T-helper 9 cell (primary cell): ENCODE data around the gene NCCRP1.

Source experiments
- DNase-seq: peaks from one replicate; pipeline ENCODE4 v3.0.0-alpha.2; 2020
- total RNA-seq, 2 donors: gene quantifications; one replicate each; lab custom pipeline; 2026; lab: John Stamatoyannopoulos, UW

Gene NCCRP1
- total RNA-seq = 0 to 0.07 reads per million in 2 donors

- DNase-seq = no peak
Measured at GRCh38 chr19:39196860-39197562, at the start of gene NCCRP1. NCCRP1 (plus strand) TSS chr19:39196964; CDS start chr19:39196983, 19 bp downstream.

- no peak for DNase-seq
Measured at GRCh38 chr19:39147480-39147879, 49.3 kb upstream of the NCCRP1 start.

- no peak for DNase-seq
Measured at GRCh38 chr19:39148939-39149529, 47.7 kb upstream of the NCCRP1 start.

- DNase-seq = no peak
Measured at GRCh38 chr19:39150235-39150634, 46.5 kb upstream of the NCCRP1 start.

- DNase-seq = no peak
Measured at GRCh38 chr19:39150807-39151600, 45.8 kb upstream of the NCCRP1 start.

- no peak for DNase-seq
Measured at GRCh38 chr19:39152066-39152465, 44.7 kb upstream of the NCCRP1 start.

- DNase-seq = no peak
Measured at GRCh38 chr19:39154100-39154628, 42.6 kb upstream of the NCCRP1 start.

GRCh38 chr19:39154629-39155100, 42.1 kb upstream of the NCCRP1 start:
- DNase-seq = no peak

GRCh38 chr19:39155114-39155700, 41.6 kb upstream of the NCCRP1 start:
- no peak for DNase-seq

- DNase-seq = no peak
Measured at GRCh38 chr19:39155741-39156140, 41.0 kb upstream of the NCCRP1 start.

GRCh38 chr19:39156326-39157230, 40.2 kb upstream of the NCCRP1 start:
- DNase-seq = no peak

- DNase-seq = no peak
Measured at GRCh38 chr19:39157275-39157996, 39.3 kb upstream of the NCCRP1 start.

- no peak for DNase-seq
Measured at GRCh38 chr19:39157997-39158389, 38.8 kb upstream of the NCCRP1 start.

- DNase-seq = no peak
Measured at GRCh38 chr19:39158646-39159260, 38.0 kb upstream of the NCCRP1 start.

- DNase-seq = no peak
Measured at GRCh38 chr19:39160523-39160861, 36.3 kb upstream of the NCCRP1 start.

- no peak for DNase-seq
Measured at GRCh38 chr19:39160889-39161672, 35.7 kb upstream of the NCCRP1 start.

GRCh38 chr19:39162441-39163043, 34.2 kb upstream of the NCCRP1 start:
- DNase-seq = no peak

GRCh38 chr19:39163621-39164020, 33.1 kb upstream of the NCCRP1 start:
- DNase-seq = no peak

GRCh38 chr19:39164289-39164688, 32.5 kb upstream of the NCCRP1 start:
- DNase-seq = no peak

GRCh38 chr19:39165857-39166256, 30.9 kb upstream of the NCCRP1 start:
- DNase-seq = no peak
